GM12878 (cell line): ENCODE measurements around the gene CNOT11. TPM values are rescaled to one million over a fixed set of nuclear protein-coding genes. Genes with fewer than 3 reads are reported as not detected.

Experiments used
- CBX5 ChIP-seq: sonication (generic); IDR thresholded peaks from 2 replicates; pipeline ENCODE4 v1.6.1; 2016; ENCODE audit warnings: low read depth, moderate library complexity, mild to moderate bottlenecking, inconsistent platforms
- CHD1 ChIP-seq: IDR thresholded peaks from 2 replicates; pipeline ENCODE4 v1.6.1; 2012; ENCODE audit warnings: low read depth, low read length, improper control_type of control experiment
- HDAC2 ChIP-seq: fragments of 200-600 bp; sonication (generic); IDR thresholded peaks from 2 replicates; pipeline ENCODE4 v1.6.1; 2017
- HDGF ChIP-seq: fragments of 450-650 bp; IDR thresholded peaks from 2 replicates; pipeline ENCODE4 v1.6.1; 2016; ENCODE audit warnings: antibody characterized with exemption
- MTA3 ChIP-seq: IDR thresholded peaks from 2 replicates; pipeline ENCODE4 v1.6.1; 2012; ENCODE audit warnings: low read length, inconsistent platforms, borderline replicate concordance
- NFIC ChIP-seq: IDR thresholded peaks from 2 replicates; pipeline ENCODE4 v1.6.1; 2012; ENCODE audit warnings: low read depth, mild to moderate bottlenecking, inconsistent platforms, low read length, moderate library complexity
- RUNX3 ChIP-seq: IDR thresholded peaks from 2 replicates; pipeline ENCODE4 v1.6.1; 2012; ENCODE audit warnings: low read length, inconsistent platforms
- SP1 ChIP-seq: IDR thresholded peaks from one replicate; pipeline ENCODE4 v1.6.1; 2011; ENCODE audit warnings: low read depth, low read length
- ZNF24 ChIP-seq: fragments of 450-650 bp; IDR thresholded peaks from 2 replicates; pipeline ENCODE4 v1.6.1; 2017; ENCODE audit warnings: antibody characterized with exemption, mild to moderate bottlenecking
- polyA plus RNA-seq, 11 experiments: library from polyadenylated mRNA; depleted of rRNA in 4 of 11; unstranded in 6 of 11; stranded (reverse) in 5 of 11; fragments of >200 nt; fragmentation: Nextera tagmentation in 4 of 11; fragmentation: Illumina TruSeq in 1 of 11; extraction: Ambion mirVana in 4 of 11; extraction: Trizol in 1 of 11; gene quantifications; 1 replicate in 1 of 11; 2 replicates in 10 of 11; pipeline versions ENCODE4 v1.2.1 to v1.2.3, GENCODE V29; 2011 to 2016; ENCODE audit warnings: inconsistent platforms in 2 of 11, missing spikeins in 2 of 11, low read depth in 1 of 11
- total RNA-seq, 4 experiments: library from RNA; depleted of rRNA in 3 of 4; stranded (reverse); fragments of >200 nt in 3 of 4; fragmentation: Illumina TruSeq in 1 of 4; extraction: Trizol in 1 of 4; gene quantifications; 2 replicates each; pipeline versions ENCODE4 v1.2.1 to v1.2.3, GENCODE V29; 2013 to 2021
- TF ChIP-seq, protein P1 (sequence below): IDR thresholded peaks from 2 replicates; pipeline ENCODE4 v1.6.1; 2012; ENCODE audit warnings: low read length, inconsistent platforms
- TF ChIP-seq, protein P2 (sequence below): fragments of 450-650 bp; IDR thresholded peaks from 2 replicates; pipeline ENCODE4 v1.6.1; 2016; ENCODE audit warnings: mild to moderate bottlenecking

The CNOT11 gene
- total and polyA plus RNA-seq, 10 of the 15 experiments (the other 5 are each of a cell fraction or from before 2014, with no cell fraction given) = 10.8 to 111 (median 50.5) TPM

DNA sequence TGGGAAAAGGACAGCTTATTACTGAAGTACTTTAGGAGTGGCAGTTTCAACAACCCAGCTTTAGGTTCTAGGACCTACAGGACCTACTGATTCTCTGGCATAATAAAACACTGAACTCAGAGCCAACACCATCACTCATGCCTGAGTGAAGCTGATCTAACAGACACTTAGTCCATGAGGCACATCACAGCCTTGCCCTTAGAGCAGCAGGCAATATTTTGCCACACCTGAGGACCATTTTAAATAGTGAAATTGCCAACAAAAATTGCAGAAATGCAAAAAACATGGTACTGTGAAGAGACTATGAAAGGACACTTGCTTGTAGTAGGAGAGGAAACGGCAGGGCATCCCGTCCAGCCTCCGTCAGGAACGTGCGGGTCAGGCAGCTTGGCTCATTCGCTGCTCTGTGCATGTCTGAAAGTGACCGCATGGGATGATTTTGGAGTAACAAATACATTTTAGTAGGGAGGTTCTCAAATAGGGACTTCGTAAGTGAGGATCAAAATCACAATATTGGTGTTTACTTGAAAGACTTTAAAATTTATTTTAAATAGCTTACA is 18.1 kb downstream of the CNOT11 start (continued):
- TF ChIP-seq, protein P1, sequence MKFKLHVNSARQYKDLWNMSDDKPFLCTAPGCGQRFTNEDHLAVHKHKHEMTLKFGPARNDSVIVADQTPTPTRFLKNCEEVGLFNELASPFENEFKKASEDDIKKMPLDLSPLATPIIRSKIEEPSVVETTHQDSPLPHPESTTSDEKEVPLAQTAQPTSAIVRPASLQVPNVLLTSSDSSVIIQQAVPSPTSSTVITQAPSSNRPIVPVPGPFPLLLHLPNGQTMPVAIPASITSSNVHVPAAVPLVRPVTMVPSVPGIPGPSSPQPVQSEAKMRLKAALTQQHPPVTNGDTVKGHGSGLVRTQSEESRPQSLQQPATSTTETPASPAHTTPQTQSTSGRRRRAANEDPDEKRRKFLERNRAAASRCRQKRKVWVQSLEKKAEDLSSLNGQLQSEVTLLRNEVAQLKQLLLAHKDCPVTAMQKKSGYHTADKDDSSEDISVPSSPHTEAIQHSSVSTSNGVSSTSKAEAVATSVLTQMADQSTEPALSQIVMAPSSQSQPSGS = no peak
- no peak for TF ChIP-seq SP1
- TF ChIP-seq RUNX3 = no peak
- no peak for TF ChIP-seq CHD1
- TF ChIP-seq HDAC2 = no peak
- TF ChIP-seq, protein P2, sequence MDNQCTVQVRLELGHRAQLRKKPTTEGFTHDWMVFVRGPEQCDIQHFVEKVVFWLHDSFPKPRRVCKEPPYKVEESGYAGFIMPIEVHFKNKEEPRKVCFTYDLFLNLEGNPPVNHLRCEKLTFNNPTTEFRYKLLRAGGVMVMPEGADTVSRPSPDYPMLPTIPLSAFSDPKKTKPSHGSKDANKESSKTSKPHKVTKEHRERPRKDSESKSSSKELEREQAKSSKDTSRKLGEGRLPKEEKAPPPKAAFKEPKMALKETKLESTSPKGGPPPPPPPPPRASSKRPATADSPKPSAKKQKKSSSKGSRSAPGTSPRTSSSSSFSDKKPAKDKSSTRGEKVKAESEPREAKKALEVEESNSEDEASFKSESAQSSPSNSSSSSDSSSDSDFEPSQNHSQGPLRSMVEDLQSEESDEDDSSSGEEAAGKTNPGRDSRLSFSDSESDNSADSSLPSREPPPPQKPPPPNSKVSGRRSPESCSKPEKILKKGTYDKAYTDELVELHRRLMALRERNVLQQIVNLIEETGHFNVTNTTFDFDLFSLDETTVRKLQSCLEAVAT = no peak
- TF ChIP-seq ZNF24 = no peak
- no peak for TF ChIP-seq HDGF
- TF ChIP-seq MTA3 = no peak
- no peak for TF ChIP-seq NFIC
- no peak for TF ChIP-seq CBX5
